Neural cell (in vitro differentiated cells): ENCODE results near the gene OTUD7B.

Source experiments
- EZH2 ChIP-seq: fragments of 200-600, 300-800 bp; shearing (Covaris generic), sonication (generic); IDR thresholded peaks from 2 replicates; pipeline ENCODE4 v1.6.1; 2014; ENCODE audit warnings: antibody characterized with exemption, low read length, borderline replicate concordance, mild to moderate bottlenecking; ENCODE audit not compliant: insufficient read depth, poor library complexity, severe bottlenecking
- MXI1 ChIP-seq: fragments of 450-650 bp; conservative IDR thresholded peaks from 2 replicates; pipeline ENCODE4 v1.6.1; 2014; ENCODE audit warnings: antibody characterized with exemption, mild to moderate bottlenecking; ENCODE audit not compliant: poor library complexity, severe bottlenecking
- TAF1 ChIP-seq: IDR thresholded peaks from 2 replicates; pipeline ENCODE4 v1.6.1; 2012; ENCODE audit warnings: low read depth
- TF ChIP-seq, protein P1 (sequence below): fragments of 450-650 bp; IDR thresholded peaks from 2 replicates; pipeline ENCODE4 v1.5.1; 2014; ENCODE audit warnings: antibody characterized with exemption, mild to moderate bottlenecking, moderate library complexity; ENCODE audit not compliant: poor library complexity, severe bottlenecking

DNA sequence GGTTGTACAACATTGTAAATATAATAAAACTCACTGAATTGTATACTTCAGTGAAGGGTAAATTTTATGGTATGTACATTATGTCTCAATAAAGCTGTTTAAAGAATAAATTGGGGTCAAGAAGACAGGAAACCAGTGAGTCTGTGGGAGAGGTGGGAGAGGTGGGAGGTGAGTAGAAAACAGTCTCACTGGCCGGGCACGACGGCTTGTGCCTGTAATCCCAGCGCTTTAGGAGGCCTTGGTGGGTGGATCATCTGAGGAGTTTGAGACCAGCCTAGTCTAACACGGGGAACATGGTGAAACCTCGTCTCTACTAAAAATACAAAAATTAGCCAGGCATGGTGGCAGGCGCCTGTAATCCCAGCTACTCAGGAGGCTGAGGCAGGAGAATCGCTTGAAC lies 78.1 kb downstream of the OTUD7B start:
- TF ChIP-seq, protein P1, sequence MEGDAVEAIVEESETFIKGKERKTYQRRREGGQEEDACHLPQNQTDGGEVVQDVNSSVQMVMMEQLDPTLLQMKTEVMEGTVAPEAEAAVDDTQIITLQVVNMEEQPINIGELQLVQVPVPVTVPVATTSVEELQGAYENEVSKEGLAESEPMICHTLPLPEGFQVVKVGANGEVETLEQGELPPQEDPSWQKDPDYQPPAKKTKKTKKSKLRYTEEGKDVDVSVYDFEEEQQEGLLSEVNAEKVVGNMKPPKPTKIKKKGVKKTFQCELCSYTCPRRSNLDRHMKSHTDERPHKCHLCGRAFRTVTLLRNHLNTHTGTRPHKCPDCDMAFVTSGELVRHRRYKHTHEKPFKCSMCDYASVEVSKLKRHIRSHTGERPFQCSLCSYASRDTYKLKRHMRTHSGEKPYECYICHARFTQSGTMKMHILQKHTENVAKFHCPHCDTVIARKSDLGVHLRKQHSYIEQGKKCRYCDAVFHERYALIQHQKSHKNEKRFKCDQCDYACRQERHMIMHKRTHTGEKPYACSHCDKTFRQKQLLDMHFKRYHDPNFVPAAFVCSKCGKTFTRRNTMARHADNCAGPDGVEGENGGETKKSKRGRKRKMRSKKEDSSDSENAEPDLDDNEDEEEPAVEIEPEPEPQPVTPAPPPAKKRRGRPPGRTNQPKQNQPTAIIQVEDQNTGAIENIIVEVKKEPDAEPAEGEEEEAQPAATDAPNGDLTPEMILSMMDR, result no peak
- no peak for TF ChIP-seq MXI1
- no peak for TF ChIP-seq TAF1
- TF ChIP-seq EZH2, result no peak
